Natural killer cell (primary cell): ENCODE data around the gene CD300H. TPM values are rescaled to one million over a fixed set of nuclear protein-coding genes. Genes with fewer than 3 reads are reported as not detected.

Source experiments
- ATAC-seq, 3 donors: fragments of 150-1000 bp in 2 of 3; fragments of 200-7000 bp in 1 of 3; cut with Tn5 transposase; 1 replicate in 1 of 3; 2 replicates in 2 of 3; pipeline ENCODE4 v1.10.0; 2021; ENCODE audit warnings: mild to moderate bottlenecking in 2 of 3, moderate library complexity in 2 of 3
- DNase-seq, 2 donors: peaks; one replicate each; pipeline versions ENCODE4 v3.0.0 to v3.0.0-alpha.2; 2013 to 2021; ENCODE audit warnings: mixed read lengths in 1 of 2
- H3K27ac ChIP-seq: one replicate; pipeline ENCODE4 v1.5.1; 2013; ENCODE audit warnings: mild to moderate bottlenecking, low read length
- H3K27me3 ChIP-seq: one replicate; pipeline ENCODE4 v1.6.1; 2013; ENCODE audit warnings: low read length; ENCODE audit not compliant: control insufficient read depth, insufficient read depth
- H3K36me3 ChIP-seq: one replicate; pipeline ENCODE4 v1.6.1; 2013; ENCODE audit warnings: low read length; ENCODE audit not compliant: control insufficient read depth, insufficient read depth
- H3K4me1 ChIP-seq: one replicate; pipeline ENCODE4 v1.6.1; 2013; ENCODE audit warnings: low read length; ENCODE audit not compliant: control insufficient read depth, insufficient read depth
- H3K4me3 ChIP-seq: one replicate; pipeline ENCODE4 v1.5.1; 2013; ENCODE audit warnings: low read length
- H3K9me3 ChIP-seq: one replicate; pipeline ENCODE4 v1.6.1; 2013; ENCODE audit warnings: low read length; ENCODE audit not compliant: control insufficient read depth, insufficient read depth
- H3K27ac Mint-ChIP-seq, 2 donors: one replicate each; pipeline ENCODE4 v1.8.0; 2022; ENCODE audit warnings: mild to moderate bottlenecking in 2 of 2, mixed read lengths in 2 of 2, moderate library complexity in 1 of 2
- H3K27me3 Mint-ChIP-seq, 2 donors: one replicate each; pipeline ENCODE4 v1.8.0; 2022; ENCODE audit warnings: low read depth in 2 of 2, mixed read lengths in 2 of 2
- H3K36me3 Mint-ChIP-seq: one replicate; pipeline ENCODE4 v1.8.0; 2022; ENCODE audit warnings: mixed read lengths
- H3K4me1 Mint-ChIP-seq, 2 donors: one replicate each; pipeline ENCODE4 v1.8.0; 2022; ENCODE audit warnings: mixed read lengths in 2 of 2
- H3K4me3 Mint-ChIP-seq: one replicate; pipeline ENCODE4 v1.8.0; 2022; ENCODE audit warnings: mild to moderate bottlenecking, moderate library complexity, mixed read lengths
- H3K9me3 Mint-ChIP-seq, 2 donors: one replicate each; pipeline ENCODE4 v1.8.0; 2022; ENCODE audit warnings: mixed read lengths in 2 of 2
- WGBS: methylation state at CpG from one replicate; pipeline ENCODE4 v1.1.7; 2013; ENCODE audit warnings: missing lambda C conversion rate; ENCODE audit not compliant: insufficient coverage; 5-methylcytosine and 5-hydroxymethylcytosine counted together
- intact Hi-C: fragments of 100-400 bp; cut with micrococcal nuclease; formaldehyde crosslinking; loops from one replicate; pipeline ENCODE4 v1.14.2; 2022
- total RNA-seq, 4 donors: library from RNA; stranded (reverse); fragments of 120-200 nt in 1 of 4; gene quantifications; one replicate each; pipeline versions ENCODE4 v1.2.3 to v1.2.4, GENCODE V29; 2013 to 2022
- TF ChIP-seq, protein P1 (sequence below): fragments of 200-600 bp; IDR thresholded peaks from one replicate; pipeline ENCODE4 v1.8.0; 2022; ENCODE audit warnings: antibody characterized with exemption

Gene CD300H
- total RNA-seq, 3 donors from 2014 or later (not counting 1 experiment from before 2014, with no cell fraction given), result 0.90 to 9.3 TPM; not detected in 1

GRCh38 chr17:74532115-74532514, 35.2 kb downstream of the CD300H start:
- Histone ChIP-seq H3K27me3 (no peaks in the 10 kb centered on the region), H3K4me1 (peaks cover 27% of the 10 kb centered on the region), H3K36me3 (no peaks in the 10 kb centered on the region), H3K4me3 (peak overlapping the region; percentile 47), H3K9me3 (no peaks in the 10 kb centered on the region), H3K27ac (peak overlapping the region; percentile 46)
- Mint-ChIP-seq H3K4me3 (peak overlapping the region; percentile 88), H3K27me3 (peaks cover 0 to 4% of the 10 kb centered on the region in 2 donors), H3K9me3 (no peaks in the 10 kb centered on the region), H3K36me3 (no peaks in the 10 kb centered on the region), H3K4me1 (peaks cover 34 to 39% of the 10 kb centered on the region in 2 donors), H3K27ac (peak overlapping the region; percentile 69 to 89)
- WGBS, result 25% methylated on average over 8 of the region's 10 CpGs
- intact Hi-C loops, result loop anchor here (2.0 to 5.0 kb wide), 2 partner anchors 17 to 330 kb away; partner anchors contain the start of gene RPL38
- TF ChIP-seq, protein P1, sequence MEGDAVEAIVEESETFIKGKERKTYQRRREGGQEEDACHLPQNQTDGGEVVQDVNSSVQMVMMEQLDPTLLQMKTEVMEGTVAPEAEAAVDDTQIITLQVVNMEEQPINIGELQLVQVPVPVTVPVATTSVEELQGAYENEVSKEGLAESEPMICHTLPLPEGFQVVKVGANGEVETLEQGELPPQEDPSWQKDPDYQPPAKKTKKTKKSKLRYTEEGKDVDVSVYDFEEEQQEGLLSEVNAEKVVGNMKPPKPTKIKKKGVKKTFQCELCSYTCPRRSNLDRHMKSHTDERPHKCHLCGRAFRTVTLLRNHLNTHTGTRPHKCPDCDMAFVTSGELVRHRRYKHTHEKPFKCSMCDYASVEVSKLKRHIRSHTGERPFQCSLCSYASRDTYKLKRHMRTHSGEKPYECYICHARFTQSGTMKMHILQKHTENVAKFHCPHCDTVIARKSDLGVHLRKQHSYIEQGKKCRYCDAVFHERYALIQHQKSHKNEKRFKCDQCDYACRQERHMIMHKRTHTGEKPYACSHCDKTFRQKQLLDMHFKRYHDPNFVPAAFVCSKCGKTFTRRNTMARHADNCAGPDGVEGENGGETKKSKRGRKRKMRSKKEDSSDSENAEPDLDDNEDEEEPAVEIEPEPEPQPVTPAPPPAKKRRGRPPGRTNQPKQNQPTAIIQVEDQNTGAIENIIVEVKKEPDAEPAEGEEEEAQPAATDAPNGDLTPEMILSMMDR, result no peak
- DNase-seq (peak; percentile 23 to 49), ATAC-seq (peak; percentile 76 to 87 (median 76))

GRCh38 chr17:74531231-74531761, 36.0 kb downstream of the CD300H start, which contains the start of gene CD300LB:
Gene CD300LB (minus strand): TSS chr17:74531475. CDS start chr17:74531350, 125 bp downstream.
- Mint-ChIP-seq H3K27ac (peak within 1 kb of the TSS; percentile 69 to 89), H3K4me3 (peak within 1 kb of the TSS; percentile 88), H3K27me3 (no peaks in the 10 kb centered on the region), H3K9me3 (no peaks in the 10 kb centered on the region), H3K36me3 (no peaks in the 10 kb centered on the region), H3K4me1 (peaks cover 34 to 39% of the 10 kb centered on the region in 2 donors)
- peak in 1 of 3 donors; percentile 25 for ATAC-seq
- Histone ChIP-seq H3K27ac (peak within 1 kb of the TSS; percentile 46), H3K4me1 (peaks cover 27% of the 10 kb centered on the region), H3K9me3 (no peaks in the 10 kb centered on the region), H3K36me3 (no peaks in the 10 kb centered on the region), H3K27me3 (no peaks in the 10 kb centered on the region), H3K4me3 (peak within 1 kb of the TSS; percentile 47)
- DNase-seq, result no peak
- intact Hi-C loops, result loop anchor here (5.0 kb wide), 1 partner anchor 329 kb away; the partner anchor contains the start of gene RPL38
- 60% methylated on average over 10 of the region's 10 CpGs for WGBS
- TF ChIP-seq, protein P1, result no peak

GRCh38 chr17:74530831-74531150, 36.5 kb downstream of the CD300H start:
- Mint-ChIP-seq H3K4me3 (peak overlapping the region; percentile 88), H3K4me1 (peaks cover 34 to 41% of the 10 kb centered on the region in 2 donors), H3K27me3 (no peaks in the 10 kb centered on the region), H3K9me3 (no peaks in the 10 kb centered on the region), H3K27ac (peak overlapping the region; percentile 69 to 89), H3K36me3 (no peaks in the 10 kb centered on the region)
- Histone ChIP-seq H3K27me3 (no peaks in the 10 kb centered on the region), H3K27ac (no peak overlapping the region), H3K36me3 (no peaks in the 10 kb centered on the region), H3K4me3 (no peak overlapping the region), H3K9me3 (no peaks in the 10 kb centered on the region), H3K4me1 (peaks cover 27% of the 10 kb centered on the region)
- TF ChIP-seq, protein P1, result no peak
- intact Hi-C loops, result loop anchor here (5.0 kb wide), 1 partner anchor 328 kb away; the partner anchor contains the start of gene RPL38
- ATAC-seq (no peak), DNase-seq (no peak)
- 97% methylated on average over 5 of the region's 5 CpGs for WGBS

GRCh38 chr17:74529243-74529642, 38.1 kb downstream of the CD300H start:
- no peak for DNase-seq
- H3K36me3 Mint-ChIP-seq, result no peaks in the 10 kb centered on the region
- Histone ChIP-seq H3K27me3 (no peaks in the 10 kb centered on the region), H3K4me3 (no peak overlapping the region), H3K9me3 (no peaks in the 10 kb centered on the region), H3K27ac (no peak overlapping the region), H3K36me3 (no peaks in the 10 kb centered on the region), H3K4me1 (peaks cover 27% of the 10 kb centered on the region)
- no peak overlapping the region for H3K4me3 Mint-ChIP-seq
- TF ChIP-seq, protein P1, result no peak
- H3K4me1 Mint-ChIP-seq, result peaks cover 34 to 51% of the 10 kb centered on the region in 2 donors
- no peak overlapping the region for H3K27ac Mint-ChIP-seq
- no peaks in the 10 kb centered on the region for H3K9me3 Mint-ChIP-seq
- intact Hi-C loops, result no loop called here
- no peak for ATAC-seq
- 92% methylated on average over 5 of the region's 5 CpGs for WGBS
- H3K27me3 Mint-ChIP-seq, result no peaks in the 10 kb centered on the region
